IPS-18a (cell line): ENCODE results near the gene CDH23.

ENCODE experiments used
- H3K27ac ChIP-seq: one replicate; pipeline ENCODE4 v1.5.1; 2013; ENCODE audit warnings: low read length
- H3K27me3 ChIP-seq: one replicate; pipeline ENCODE4 v1.6.1; 2013; ENCODE audit warnings: mild to moderate bottlenecking, low read length; ENCODE audit not compliant: control insufficient read depth, insufficient read depth
- H3K36me3 ChIP-seq: one replicate; pipeline ENCODE4 v1.6.1; 2013; ENCODE audit warnings: low read depth, low read length; ENCODE audit not compliant: control insufficient read depth
- H3K4me1 ChIP-seq: one replicate; pipeline ENCODE4 v1.6.1; 2013; ENCODE audit warnings: low read depth, low read length; ENCODE audit not compliant: control insufficient read depth
- H3K4me3 ChIP-seq: one replicate; pipeline ENCODE4 v1.5.1; 2013; ENCODE audit warnings: low read length
- H3K9ac ChIP-seq: one replicate; pipeline ENCODE4 v1.6.1; 2013; ENCODE audit warnings: mild to moderate bottlenecking, low read length, moderate library complexity
- H3K9me3 ChIP-seq: one replicate; pipeline ENCODE4 v1.6.1; 2013; ENCODE audit warnings: low read depth, low read length; ENCODE audit not compliant: control insufficient read depth

CDH23 gene

GRCh38 chr10:71632200-71632820, 235.6 kb downstream of the CDH23 start:
- H3K36me3 ChIP-seq = no peaks in the 10 kb centered on the region
- peaks cover 51% of the 10 kb centered on the region for H3K4me1 ChIP-seq
- no peak overlapping the region for H3K27ac ChIP-seq
- no peak overlapping the region for H3K9ac ChIP-seq
- H3K4me3 ChIP-seq = peak overlapping the region; percentile 9
- H3K27me3 ChIP-seq = peaks cover 62% of the 10 kb centered on the region
- H3K9me3 ChIP-seq = no peaks in the 10 kb centered on the region

GRCh38 chr10:71632896-71633600, 236.3 kb downstream of the CDH23 start:
- Histone ChIP-seq H3K9ac (no peak overlapping the region), H3K27me3 (peaks cover 62% of the 10 kb centered on the region), H3K9me3 (no peaks in the 10 kb centered on the region), H3K36me3 (no peaks in the 10 kb centered on the region), H3K27ac (no peak overlapping the region), H3K4me1 (peaks cover 54% of the 10 kb centered on the region), H3K4me3 (no peak overlapping the region)

DNA sequence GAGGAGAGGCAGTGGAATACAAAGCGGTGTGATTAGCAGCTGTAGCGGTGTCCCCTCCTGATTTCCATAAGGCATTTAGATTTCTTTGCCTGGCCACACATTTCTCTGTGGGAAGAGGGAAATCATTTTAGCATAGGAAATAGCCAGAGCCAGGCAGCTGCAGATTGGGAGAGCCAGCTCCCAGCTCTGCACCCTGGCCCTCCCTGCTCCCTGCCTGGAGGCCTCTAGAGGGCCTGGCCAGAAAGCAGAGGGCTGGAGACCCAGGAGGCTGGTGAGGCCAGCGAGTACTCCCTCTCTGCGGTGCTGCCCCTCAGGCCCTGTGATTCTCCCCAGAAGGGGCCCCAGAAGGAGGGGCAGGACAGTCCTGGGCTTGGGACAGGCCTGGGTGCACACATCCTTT, 237.2 kb downstream of the CDH23 start:
- H3K27ac ChIP-seq = no peak overlapping the region
- no peak overlapping the region for H3K4me3 ChIP-seq
- H3K4me1 ChIP-seq = peaks cover 63% of the 10 kb centered on the region
- H3K9me3 ChIP-seq = no peaks in the 10 kb centered on the region
- H3K9ac ChIP-seq = no peak overlapping the region
- peaks cover 62% of the 10 kb centered on the region for H3K27me3 ChIP-seq
- no peaks in the 10 kb centered on the region for H3K36me3 ChIP-seq

- Histone ChIP-seq H3K9ac (no peak overlapping the region), H3K36me3 (no peaks in the 10 kb centered on the region), H3K4me1 (peaks cover 68% of the 10 kb centered on the region), H3K9me3 (no peaks in the 10 kb centered on the region), H3K4me3 (no peak overlapping the region), H3K27ac (no peak overlapping the region), H3K27me3 (peaks cover 65% of the 10 kb centered on the region)
Measured at GRCh38 chr10:71634531-71635164, 237.9 kb downstream of the CDH23 start.

GRCh38 chr10:71635251-71635866, 238.6 kb downstream of the CDH23 start:
- Histone ChIP-seq H3K9me3 (no peaks in the 10 kb centered on the region), H3K36me3 (no peaks in the 10 kb centered on the region), H3K4me3 (no peak overlapping the region), H3K9ac (no peak overlapping the region), H3K27ac (no peak overlapping the region), H3K4me1 (peaks cover 66% of the 10 kb centered on the region), H3K27me3 (peaks cover 65% of the 10 kb centered on the region)

DNA sequence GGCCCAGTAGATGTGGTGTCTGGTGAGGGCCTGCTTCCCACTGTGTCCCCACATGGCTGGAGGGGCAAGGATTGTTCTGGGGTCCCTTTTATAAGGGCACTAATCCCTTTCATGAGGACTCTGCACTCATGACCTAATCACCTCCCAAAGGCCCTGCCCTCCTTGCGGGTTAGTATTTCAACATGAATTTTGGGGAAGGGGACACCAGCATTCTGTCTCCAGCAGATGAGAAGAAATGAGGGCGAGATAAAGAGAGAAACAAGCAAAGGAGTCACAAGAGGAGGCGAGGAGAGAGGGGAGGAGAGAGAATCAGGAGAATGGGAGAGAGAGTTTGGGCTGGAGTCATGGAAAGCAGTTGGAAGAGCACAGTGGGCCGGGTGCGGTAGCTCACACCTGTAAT, 239.1 kb downstream of the CDH23 start:
- Histone ChIP-seq H3K4me1 (peaks cover 63% of the 10 kb centered on the region), H3K9ac (no peak overlapping the region)

DNA sequence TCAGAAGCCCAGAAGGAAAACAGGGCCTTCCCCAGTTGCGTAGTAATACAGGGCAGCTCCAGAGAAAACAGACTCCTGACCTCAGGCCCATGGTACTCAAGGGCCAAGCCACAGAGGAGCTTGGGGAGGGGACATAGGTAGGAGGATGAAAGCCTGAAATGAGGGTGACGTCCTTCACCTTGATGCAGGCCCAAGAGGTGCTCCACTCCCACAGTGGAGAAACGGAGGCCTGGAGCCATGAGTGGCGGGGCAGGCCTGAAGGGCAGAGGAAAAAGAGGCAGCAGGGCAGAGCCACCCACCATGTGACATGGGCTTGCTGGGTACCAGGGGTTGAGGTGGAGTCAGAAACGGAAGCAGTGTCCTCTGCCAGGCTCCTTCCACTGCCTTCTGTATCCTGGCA, 239.9 kb downstream of the CDH23 start:
- H3K4me1 ChIP-seq = peaks cover 58% of the 10 kb centered on the region
- no peak overlapping the region for H3K4me3 ChIP-seq
- H3K9me3 ChIP-seq = no peaks in the 10 kb centered on the region
- H3K9ac ChIP-seq = no peak overlapping the region
- H3K36me3 ChIP-seq = no peaks in the 10 kb centered on the region
- H3K27me3 ChIP-seq = peaks cover 56% of the 10 kb centered on the region
- no peak overlapping the region for H3K27ac ChIP-seq

More for the DNA sequence above, 239.1 kb downstream of the CDH23 start:
- H3K27me3 ChIP-seq = peaks cover 59% of the 10 kb centered on the region
- H3K9me3 ChIP-seq = no peaks in the 10 kb centered on the region
- H3K4me3 ChIP-seq = no peak overlapping the region
- H3K27ac ChIP-seq = no peak overlapping the region
- no peaks in the 10 kb centered on the region for H3K36me3 ChIP-seq

GRCh38 chr10:71637305-71637704, 240.6 kb downstream of the CDH23 start:
- Histone ChIP-seq H3K27me3 (peaks cover 51% of the 10 kb centered on the region), H3K27ac (no peak overlapping the region), H3K9me3 (no peaks in the 10 kb centered on the region), H3K9ac (no peak overlapping the region), H3K36me3 (no peaks in the 10 kb centered on the region), H3K4me1 (peaks cover 51% of the 10 kb centered on the region), H3K4me3 (no peak overlapping the region)

DNA sequence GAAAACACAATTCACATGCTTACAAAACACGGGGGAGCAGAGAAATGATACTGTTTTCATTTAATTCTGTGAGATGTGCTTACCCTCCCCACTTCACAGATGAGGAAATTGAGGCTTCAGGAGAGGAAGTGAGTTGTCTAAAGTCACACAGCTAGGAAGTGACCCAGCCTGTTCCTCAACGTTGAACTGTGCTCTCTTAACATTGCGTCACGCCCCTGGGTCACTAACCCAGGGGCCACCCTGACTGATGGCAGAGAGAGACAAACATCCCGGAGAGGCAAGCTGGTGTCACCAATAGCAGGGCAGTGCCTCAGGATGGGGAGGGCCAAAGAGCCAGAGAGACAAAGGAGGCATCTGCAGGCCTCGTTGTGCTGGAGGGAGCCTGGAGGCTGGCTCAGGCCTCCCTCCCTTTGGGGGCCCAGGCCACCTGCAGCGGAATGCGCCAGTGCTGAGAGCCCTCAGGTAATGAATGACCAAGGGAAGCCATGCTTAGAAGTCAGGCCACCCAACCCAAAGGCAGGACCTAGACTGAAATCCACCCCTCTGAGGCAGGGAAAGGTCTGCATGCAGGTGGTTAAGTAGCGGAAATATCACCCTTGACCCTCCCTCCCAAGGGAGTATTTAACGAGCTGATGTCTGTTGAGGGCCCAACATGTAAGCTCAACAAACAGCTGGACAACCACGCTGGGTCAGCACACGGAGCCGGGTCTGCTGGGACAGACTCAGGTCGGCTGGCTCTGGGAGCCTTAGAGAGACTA, 241.5 kb downstream of the CDH23 start:
- Histone ChIP-seq H3K9ac (no peak overlapping the region), H3K4me1 (peaks cover 44% of the 10 kb centered on the region), H3K36me3 (no peaks in the 10 kb centered on the region), H3K9me3 (no peaks in the 10 kb centered on the region), H3K27ac (no peak overlapping the region), H3K4me3 (no peak overlapping the region), H3K27me3 (peaks cover 42% of the 10 kb centered on the region)

GRCh38 chr10:71638822-71639719, 242.4 kb downstream of the CDH23 start:
- no peak overlapping the region for H3K27ac ChIP-seq
- H3K9me3 ChIP-seq = no peaks in the 10 kb centered on the region
- no peaks in the 10 kb centered on the region for H3K36me3 ChIP-seq
- H3K4me3 ChIP-seq = no peak overlapping the region
- H3K4me1 ChIP-seq = peaks cover 36% of the 10 kb centered on the region
- no peak overlapping the region for H3K9ac ChIP-seq
- peaks cover 34% of the 10 kb centered on the region for H3K27me3 ChIP-seq
